Measurements from ENCODE around the gene LRRFIP1. TPM values are rescaled to one million over a fixed set of nuclear protein-coding genes. Genes with fewer than 3 reads are reported as not detected.

The LRRFIP1 gene
- polyA plus RNA-seq, 1 of the 3 experiments (the other 2 are of a cell fraction) = 47.3 TPM

- TF ChIP-seq, protein P1, sequence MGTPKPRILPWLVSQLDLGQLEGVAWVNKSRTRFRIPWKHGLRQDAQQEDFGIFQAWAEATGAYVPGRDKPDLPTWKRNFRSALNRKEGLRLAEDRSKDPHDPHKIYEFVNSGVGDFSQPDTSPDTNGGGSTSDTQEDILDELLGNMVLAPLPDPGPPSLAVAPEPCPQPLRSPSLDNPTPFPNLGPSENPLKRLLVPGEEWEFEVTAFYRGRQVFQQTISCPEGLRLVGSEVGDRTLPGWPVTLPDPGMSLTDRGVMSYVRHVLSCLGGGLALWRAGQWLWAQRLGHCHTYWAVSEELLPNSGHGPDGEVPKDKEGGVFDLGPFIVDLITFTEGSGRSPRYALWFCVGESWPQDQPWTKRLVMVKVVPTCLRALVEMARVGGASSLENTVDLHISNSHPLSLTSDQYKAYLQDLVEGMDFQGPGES (IDR thresholded peaks at IDR 0.05; ENCODE audit: low read depth, low read length) = no peak
- TF ChIP-seq, protein P2, sequence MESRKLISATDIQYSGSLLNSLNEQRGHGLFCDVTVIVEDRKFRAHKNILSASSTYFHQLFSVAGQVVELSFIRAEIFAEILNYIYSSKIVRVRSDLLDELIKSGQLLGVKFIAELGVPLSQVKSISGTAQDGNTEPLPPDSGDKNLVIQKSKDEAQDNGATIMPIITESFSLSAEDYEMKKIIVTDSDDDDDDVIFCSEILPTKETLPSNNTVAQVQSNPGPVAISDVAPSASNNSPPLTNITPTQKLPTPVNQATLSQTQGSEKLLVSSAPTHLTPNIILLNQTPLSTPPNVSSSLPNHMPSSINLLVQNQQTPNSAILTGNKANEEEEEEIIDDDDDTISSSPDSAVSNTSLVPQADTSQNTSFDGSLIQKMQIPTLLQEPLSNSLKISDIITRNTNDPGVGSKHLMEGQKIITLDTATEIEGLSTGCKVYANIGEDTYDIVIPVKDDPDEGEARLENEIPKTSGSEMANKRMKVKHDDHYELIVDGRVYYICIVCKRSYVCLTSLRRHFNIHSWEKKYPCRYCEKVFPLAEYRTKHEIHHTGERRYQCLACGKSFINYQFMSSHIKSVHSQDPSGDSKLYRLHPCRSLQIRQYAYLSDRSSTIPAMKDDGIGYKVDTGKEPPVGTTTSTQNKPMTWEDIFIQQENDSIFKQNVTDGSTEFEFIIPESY (IDR thresholded peaks at IDR 0.05; ENCODE audit: borderline replicate concordance, low read depth) = no peak
- TF ChIP-seq NRF1 (IDR thresholded peaks at IDR 0.05; ENCODE audit: low read depth, low read length) (no peak), YY1 (IDR thresholded peaks at IDR 0.05; ENCODE audit: low read depth) (no peak), POLR2AphosphoS5 (IDR thresholded peaks at IDR 0.05; ENCODE audit: low read depth, low read length) (no peak), SIN3A (IDR thresholded peaks at IDR 0.05; ENCODE audit: borderline replicate concordance, low read depth, low read length) (no peak), TAF1 (IDR thresholded peaks at IDR 0.05; ENCODE audit: borderline replicate concordance, low read depth, low read length) (no peak), SMC3 (IDR thresholded peaks at IDR 0.05; ENCODE audit: low read depth, low read length) (no peak), RFX5 (IDR thresholded peaks at IDR 0.05; ENCODE audit: low read length) (no peak), EP300 (IDR thresholded peaks at IDR 0.05; ENCODE audit: borderline replicate concordance in 1 of 2, low read depth in 1 of 2, low read length in 1 of 2) (no peak), RCOR1 (IDR thresholded peaks at IDR 0.05; ENCODE audit: low read length) (no peak), EZH2phosphoT487 (IDR thresholded peaks at IDR 0.05; ENCODE audit: borderline replicate concordance, low read depth) (no peak), FOXJ3 (CRISPR knock-in tag; IDR thresholded peaks at IDR 0.05) (no peak), GABPA (IDR thresholded peaks at IDR 0.05; ENCODE audit: low read depth) (no peak)
- TF ChIP-seq, protein P3, sequence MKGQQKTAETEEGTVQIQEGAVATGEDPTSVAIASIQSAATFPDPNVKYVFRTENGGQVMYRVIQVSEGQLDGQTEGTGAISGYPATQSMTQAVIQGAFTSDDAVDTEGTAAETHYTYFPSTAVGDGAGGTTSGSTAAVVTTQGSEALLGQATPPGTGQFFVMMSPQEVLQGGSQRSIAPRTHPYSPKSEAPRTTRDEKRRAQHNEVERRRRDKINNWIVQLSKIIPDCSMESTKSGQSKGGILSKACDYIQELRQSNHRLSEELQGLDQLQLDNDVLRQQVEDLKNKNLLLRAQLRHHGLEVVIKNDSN (IDR thresholded peaks at IDR 0.05; ENCODE audit: borderline replicate concordance, low read depth) = no peak
- peaks cover 8 to 21% of the 10 kb centered on the region in 2 experiments; a peak in 2 of 4 replicates for H3K4me1 ChIP-seq (ENCODE audit: control insufficient read depth in 1 of 2, insufficient read depth in 2 of 2, low read depth in 1 of 2, low read length in 1 of 2)
- H4K20me1 ChIP-seq (ENCODE audit: insufficient read depth) = no peaks in the 10 kb centered on the region
- no peak overlapping the region for H3K9ac ChIP-seq
- no peak overlapping the region for H2AFZ ChIP-seq (ENCODE audit: low read depth)
- no peak for DNase-seq
- no peaks in the 10 kb centered on the region for H3K27me3 ChIP-seq (ENCODE audit: insufficient read depth)
- peaks cover 14% of the 10 kb centered on the region for H3F3A ChIP-seq (replicated peaks; ENCODE audit: insufficient read depth)
- H3K4me2 ChIP-seq = no peak overlapping the region
- H3K4me3 ChIP-seq (ENCODE audit: low read depth in 2 of 2, low read length in 1 of 2) = no peak overlapping the region
- no peak overlapping the region for H3K27ac ChIP-seq (ENCODE audit: low read depth in 2 of 2, low read length in 1 of 2)
- H3K9me3 ChIP-seq = no peaks in the 10 kb centered on the region
- H3K79me2 ChIP-seq (ENCODE audit: insufficient read depth) = peaks cover 5% of the 10 kb centered on the region; the same call in 1 of the 2 replicates
- no peaks in the 10 kb centered on the region for H3K9me2 ChIP-seq
- H3K36me3 ChIP-seq (replicated peaks in 1 of 2; ENCODE audit: control insufficient read depth in 1 of 2, insufficient read depth in 2 of 2, low read length in 1 of 2) = peaks cover 0 to 3% of the 10 kb centered on the region in 2 experiments
- CTCF ChIA-PET = interaction anchor here (1.0 to 2.5 kb wide), 5 partner anchors 9 to 151 kb away, joined by 3 to 12 read pairs (median 6); no protein-coding TSS in a partner anchor
- 88% methylated on average over 12 of the region's 12 CpGs for WGBS (ENCODE audit: low lambda C conversion rate)
- POLR2A ChIA-PET = no interaction called here
Observed at GRCh38 chr2:237663517-237664110, 36.2 kb downstream of the LRRFIP1 start.

Data from SK-N-SH (cell line).